Left ventricle myocardium inferior (tissue), 1 donor: ENCODE results near the gene SLC35B4. TPM values are rescaled to one million over a fixed set of nuclear protein-coding genes. Genes with fewer than 3 reads are reported as not detected.

Experiments used
- DNase-seq: peaks from one replicate; pipeline ENCODE4 v3.0.0-alpha.2; 2020
- H3K27ac ChIP-seq: fragments of 200-600 bp; replicated peaks from 2 replicates; pipeline ENCODE4 v1.8.0; 2021
- H3K27me3 ChIP-seq: fragments of 200-600 bp; 2 replicates; pipeline ENCODE4 v1.8.0; 2021; ENCODE audit warnings: low read depth
- H3K36me3 ChIP-seq: fragments of 200-600 bp; 2 replicates; pipeline ENCODE4 v1.8.0; 2021
- H3K4me1 ChIP-seq: fragments of 200-600 bp; 2 replicates; pipeline ENCODE4 v1.8.0; 2021
- H3K4me3 ChIP-seq: fragments of 200-600 bp; 2 replicates; pipeline ENCODE4 v1.8.0; 2021; ENCODE audit warnings: mild to moderate bottlenecking, moderate library complexity
- H3K9me3 ChIP-seq: fragments of 200-600 bp; replicated peaks from 2 replicates; pipeline ENCODE4 v1.8.0; 2021
- intact Hi-C: fragments of 100-400 bp; cut with micrococcal nuclease; formaldehyde crosslinking; loops from one replicate; pipeline ENCODE4 v1.11.0; 2022
- total RNA-seq: library from RNA; stranded (reverse); fragmentation: NEBNext Ultra II Directional; extraction: Animal tissue kit (Norgen Biotek cat#: 25700); gene quantifications from one replicate; pipeline ENCODE4 v1.2.1, GENCODE V29; 2021
- TF ChIP-seq, protein P1 (sequence below): fragments of 200-600 bp; IDR thresholded peaks from 2 replicates; pipeline ENCODE4 v1.8.0; 2021; ENCODE audit warnings: antibody characterized with exemption, mild to moderate bottlenecking, borderline replicate concordance
- donor health status: DM: no; HTN: yes; CAD: no; lungs with severe emphysema.

Gene SLC35B4
- total RNA-seq, 1 donor from 2014 or later: 5.1 TPM

DNA sequence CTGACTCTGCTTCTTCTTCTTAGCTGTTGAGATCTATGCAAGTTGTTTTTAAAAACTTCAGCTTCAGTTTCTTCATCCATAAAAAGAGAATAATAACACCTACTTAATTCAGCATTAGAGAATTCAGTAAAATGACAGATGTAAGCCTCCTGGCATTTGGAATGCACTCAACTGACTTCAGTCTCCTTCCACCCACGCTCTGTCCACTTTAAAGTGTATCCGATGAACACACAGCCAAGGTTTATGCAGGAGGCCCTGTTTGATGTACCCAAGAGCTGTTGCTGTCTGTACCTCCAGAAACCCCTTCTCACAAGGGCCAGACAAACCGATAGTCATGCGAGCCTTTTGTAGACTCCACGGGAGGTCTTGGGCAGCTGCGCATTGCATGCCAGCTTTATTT lies 27.1 kb upstream of the SLC35B4 start:
- no peak overlapping the region for H3K4me3 ChIP-seq
- TF ChIP-seq, protein P1, sequence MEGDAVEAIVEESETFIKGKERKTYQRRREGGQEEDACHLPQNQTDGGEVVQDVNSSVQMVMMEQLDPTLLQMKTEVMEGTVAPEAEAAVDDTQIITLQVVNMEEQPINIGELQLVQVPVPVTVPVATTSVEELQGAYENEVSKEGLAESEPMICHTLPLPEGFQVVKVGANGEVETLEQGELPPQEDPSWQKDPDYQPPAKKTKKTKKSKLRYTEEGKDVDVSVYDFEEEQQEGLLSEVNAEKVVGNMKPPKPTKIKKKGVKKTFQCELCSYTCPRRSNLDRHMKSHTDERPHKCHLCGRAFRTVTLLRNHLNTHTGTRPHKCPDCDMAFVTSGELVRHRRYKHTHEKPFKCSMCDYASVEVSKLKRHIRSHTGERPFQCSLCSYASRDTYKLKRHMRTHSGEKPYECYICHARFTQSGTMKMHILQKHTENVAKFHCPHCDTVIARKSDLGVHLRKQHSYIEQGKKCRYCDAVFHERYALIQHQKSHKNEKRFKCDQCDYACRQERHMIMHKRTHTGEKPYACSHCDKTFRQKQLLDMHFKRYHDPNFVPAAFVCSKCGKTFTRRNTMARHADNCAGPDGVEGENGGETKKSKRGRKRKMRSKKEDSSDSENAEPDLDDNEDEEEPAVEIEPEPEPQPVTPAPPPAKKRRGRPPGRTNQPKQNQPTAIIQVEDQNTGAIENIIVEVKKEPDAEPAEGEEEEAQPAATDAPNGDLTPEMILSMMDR: no peak
- no peaks in the 10 kb centered on the region for H3K9me3 ChIP-seq
- no peak overlapping the region for H3K27ac ChIP-seq
- H3K27me3 ChIP-seq: peaks cover 49% of the 10 kb centered on the region
- no peak for DNase-seq
- intact Hi-C loops: no loop called here
- no peaks in the 10 kb centered on the region for H3K4me1 ChIP-seq
- H3K36me3 ChIP-seq: no peaks in the 10 kb centered on the region

DNA sequence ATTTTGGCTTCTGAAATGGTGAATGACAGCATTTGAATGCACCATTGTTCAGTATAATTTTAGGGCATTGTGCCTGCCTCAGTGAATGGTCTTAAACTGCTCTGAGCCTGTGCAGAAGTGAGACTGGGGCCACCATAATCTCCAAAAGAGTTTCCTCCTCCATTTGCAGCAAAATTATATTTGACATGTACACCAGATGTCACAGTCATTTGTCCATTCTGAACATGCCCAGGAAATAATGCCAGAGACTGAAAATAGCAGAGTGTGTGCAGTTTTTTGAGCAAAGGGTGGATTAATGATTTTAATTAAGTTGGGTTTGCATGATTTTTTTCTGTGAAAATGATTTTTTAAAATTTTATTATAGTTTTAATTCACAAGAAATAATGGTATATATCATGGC lies 26.4 kb upstream of the SLC35B4 start:
- Histone ChIP-seq H3K4me3 (no peak overlapping the region), H3K27ac (no peak overlapping the region), H3K9me3 (no peaks in the 10 kb centered on the region), H3K27me3 (peaks cover 46% of the 10 kb centered on the region), H3K36me3 (no peaks in the 10 kb centered on the region), H3K4me1 (no peaks in the 10 kb centered on the region)
- intact Hi-C loops: no loop called here
- no peak for DNase-seq
- TF ChIP-seq, protein P1: no peak

DNA sequence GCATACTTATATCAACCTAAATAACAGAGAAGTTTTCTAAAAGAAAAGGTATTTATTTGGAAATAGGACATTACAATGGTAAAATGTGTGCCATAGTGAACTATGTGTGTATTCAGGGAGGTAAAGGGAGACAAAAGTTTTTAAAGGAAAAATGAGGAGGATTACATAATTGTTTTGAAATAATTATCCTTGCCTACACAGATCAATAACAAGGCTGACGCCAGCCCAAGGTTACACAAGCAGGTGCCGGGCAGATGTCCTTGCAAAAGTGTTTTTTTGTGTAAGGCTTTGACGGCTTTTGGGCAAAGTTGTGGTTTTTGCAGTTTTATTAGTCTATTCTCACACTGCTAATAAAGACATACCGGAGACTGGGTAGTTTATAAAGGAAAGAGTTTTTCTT lies 22.7 kb upstream of the SLC35B4 start:
- intact Hi-C loops: no loop called here
- Histone ChIP-seq H3K4me3 (no peak overlapping the region), H3K27ac (no peak overlapping the region), H3K36me3 (no peaks in the 10 kb centered on the region), H3K27me3 (peaks cover 24% of the 10 kb centered on the region), H3K4me1 (no peaks in the 10 kb centered on the region), H3K9me3 (no peaks in the 10 kb centered on the region)
- TF ChIP-seq, protein P1: no peak
- DNase-seq: no peak

DNA sequence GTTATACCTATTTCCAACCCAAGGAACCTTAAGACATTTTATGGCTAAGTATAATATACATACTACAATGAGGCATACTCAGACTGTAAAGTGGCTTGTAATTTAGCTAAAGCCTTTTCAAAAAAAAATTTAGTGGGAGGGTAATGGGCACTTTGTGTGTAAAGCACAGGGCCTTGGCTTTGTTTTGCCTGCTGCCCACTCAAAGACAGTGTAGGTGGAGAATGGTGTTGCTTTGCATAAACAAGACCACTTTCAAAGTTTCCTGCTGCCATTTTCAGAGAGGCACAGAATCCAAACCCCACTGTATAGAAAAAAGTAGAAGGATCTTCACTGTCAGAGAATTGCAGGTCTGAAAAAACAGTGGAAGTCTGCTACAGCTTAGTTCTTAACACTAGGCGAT lies 21.2 kb upstream of the SLC35B4 start:
- Histone ChIP-seq H3K9me3 (no peaks in the 10 kb centered on the region), H3K27me3 (peaks cover 32% of the 10 kb centered on the region), H3K27ac (no peak overlapping the region), H3K4me3 (no peak overlapping the region), H3K36me3 (no peaks in the 10 kb centered on the region), H3K4me1 (no peaks in the 10 kb centered on the region)
- DNase-seq: no peak
- intact Hi-C loops: no loop called here
- TF ChIP-seq, protein P1: no peak

DNA sequence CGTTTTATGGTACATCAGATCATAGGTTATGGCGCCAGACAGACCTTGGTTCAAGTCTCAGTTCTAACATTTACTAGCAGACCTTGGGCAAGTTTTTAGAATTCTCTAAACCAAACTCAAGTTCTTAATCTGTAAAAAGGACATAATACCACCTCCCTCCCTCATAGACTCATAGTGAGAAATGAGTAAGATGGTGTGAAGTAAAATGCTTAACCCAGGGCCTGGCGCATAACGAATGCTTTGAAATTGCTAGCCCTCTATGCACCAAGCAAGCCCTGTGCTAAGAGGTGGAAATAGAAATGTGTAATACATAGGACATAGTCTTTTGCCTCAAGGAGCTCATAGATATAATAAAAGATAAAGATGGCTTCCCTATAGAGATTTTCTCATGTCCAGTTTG lies 17.7 kb upstream of the SLC35B4 start:
- Histone ChIP-seq H3K36me3 (no peaks in the 10 kb centered on the region), H3K9me3 (no peaks in the 10 kb centered on the region), H3K4me3 (no peak overlapping the region), H3K27me3 (peaks cover 57% of the 10 kb centered on the region), H3K27ac (no peak overlapping the region), H3K4me1 (no peaks in the 10 kb centered on the region)
- intact Hi-C loops: no loop called here
- TF ChIP-seq, protein P1: no peak
- no peak for DNase-seq

DNA sequence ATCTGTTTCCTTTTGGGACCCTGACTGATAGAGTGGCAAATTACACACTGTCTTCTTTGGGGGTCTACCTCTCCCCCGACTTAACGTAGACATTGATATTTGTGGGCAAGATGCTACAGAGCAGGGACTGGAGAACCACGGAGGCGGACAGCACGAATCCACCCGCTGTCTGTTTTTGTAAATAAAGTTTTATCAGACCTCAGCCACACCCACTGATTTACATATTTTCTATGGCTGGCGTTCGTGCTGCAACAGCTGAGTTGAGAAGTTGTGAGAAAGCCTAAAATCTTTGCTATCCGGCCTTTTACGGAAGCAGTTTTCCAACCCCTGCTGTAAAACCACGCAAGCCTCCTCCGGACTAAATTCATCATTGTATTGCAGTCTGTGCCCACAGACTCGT lies 17.2 kb upstream of the SLC35B4 start:
- no peaks in the 10 kb centered on the region for H3K9me3 ChIP-seq
- no peak for DNase-seq
- TF ChIP-seq, protein P1: no peak
- intact Hi-C loops: no loop called here
- H3K4me1 ChIP-seq: no peaks in the 10 kb centered on the region
- H3K27ac ChIP-seq: no peak overlapping the region
- H3K4me3 ChIP-seq: no peak overlapping the region
- H3K36me3 ChIP-seq: no peaks in the 10 kb centered on the region
- peaks cover 62% of the 10 kb centered on the region for H3K27me3 ChIP-seq
